Ascending aorta (tissue), 2 donors: ENCODE results near the gene PRKCQ. TPM values are rescaled to one million over a fixed set of nuclear protein-coding genes. Genes with fewer than 3 reads are reported as not detected.

Source experiments
- DNase-seq, 2 donors: peaks; one replicate each; pipeline ENCODE4 v3.0.0-alpha.2; 2019; ENCODE audit warnings: low spot score in 2 of 2
- H3K27ac ChIP-seq, 2 donors: fragments of 200-600 bp; sonication (generic); one replicate each; pipeline ENCODE4 v1.5.1; 2016 to 2017; ENCODE audit warnings: mild to moderate bottlenecking in 1 of 2
- H3K27me3 ChIP-seq: fragments of 200-600 bp; sonication (generic); one replicate; pipeline ENCODE4 v1.5.1; 2017
- H3K36me3 ChIP-seq, 2 donors: fragments of 200-600 bp; sonication (generic); one replicate each; pipeline ENCODE4 v1.5.1; 2016
- H3K4me1 ChIP-seq, 2 donors: fragments of 200-600 bp; sonication (generic); one replicate each; pipeline ENCODE4 v1.5.1; 2016 to 2017; ENCODE audit warnings: mild to moderate bottlenecking in 1 of 2
- H3K4me3 ChIP-seq, 2 donors: fragments of 200-600 bp; sonication (generic); one replicate each; pipeline ENCODE4 v1.5.1; 2016 to 2017; ENCODE audit warnings: mild to moderate bottlenecking in 1 of 2
- H3K9me3 ChIP-seq, 2 donors: fragments of 200-600 bp; sonication (generic); one replicate each; pipeline ENCODE4 v1.5.1; 2016
- intact Hi-C: fragments of 100-400 bp; cut with DNase I; formaldehyde crosslinking; loops from one replicate; pipeline ENCODE4 v1.15.1; 2023
- total RNA-seq: library from RNA; depleted of rRNA; stranded (reverse); fragments of >200 nt; gene quantifications from one replicate; pipeline ENCODE4 v1.1.0, GENCODE V29; 2016
- TF ChIP-seq, protein P1 (sequence below), 3 experiments: fragments of 200-600 bp in 2 of 3; fragments of 450-650 bp in 1 of 3; sonication (generic) in 2 of 3; IDR thresholded peaks; one replicate each; pipeline ENCODE4 v1.5.1; 2016 to 2019; ENCODE audit warnings: antibody characterized with exemption in 3 of 3, mild to moderate bottlenecking in 1 of 3, moderate library complexity in 1 of 3

Gene PRKCQ
- total RNA-seq, 1 donor from 2014 or later = not detected

DNA sequence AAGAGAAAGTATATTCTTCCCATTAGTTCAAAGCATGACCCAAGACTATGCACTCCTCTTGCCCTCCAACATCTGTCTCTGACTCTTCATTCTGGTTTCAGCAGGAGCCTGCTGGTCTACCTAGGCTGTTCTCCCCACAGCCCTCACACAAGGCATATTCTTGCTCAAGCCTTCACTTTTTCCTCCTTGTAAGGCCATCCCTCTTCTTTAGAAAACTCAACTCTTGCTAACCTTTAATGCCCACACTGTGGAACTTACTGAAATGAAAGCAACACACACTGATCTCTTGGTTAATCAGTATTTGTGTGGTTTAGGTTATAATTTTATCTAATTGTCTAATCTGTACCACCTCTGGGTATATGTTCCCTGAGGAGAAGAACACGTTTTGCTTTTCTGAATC, 75.8 kb downstream of the PRKCQ start:
- H3K36me3 ChIP-seq = no peaks in the 10 kb centered on the region
- H3K4me3 ChIP-seq = no peak overlapping the region
- no peaks in the 10 kb centered on the region for H3K4me1 ChIP-seq
- no peak for DNase-seq
- H3K9me3 ChIP-seq = no peaks in the 10 kb centered on the region
- TF ChIP-seq, protein P1, sequence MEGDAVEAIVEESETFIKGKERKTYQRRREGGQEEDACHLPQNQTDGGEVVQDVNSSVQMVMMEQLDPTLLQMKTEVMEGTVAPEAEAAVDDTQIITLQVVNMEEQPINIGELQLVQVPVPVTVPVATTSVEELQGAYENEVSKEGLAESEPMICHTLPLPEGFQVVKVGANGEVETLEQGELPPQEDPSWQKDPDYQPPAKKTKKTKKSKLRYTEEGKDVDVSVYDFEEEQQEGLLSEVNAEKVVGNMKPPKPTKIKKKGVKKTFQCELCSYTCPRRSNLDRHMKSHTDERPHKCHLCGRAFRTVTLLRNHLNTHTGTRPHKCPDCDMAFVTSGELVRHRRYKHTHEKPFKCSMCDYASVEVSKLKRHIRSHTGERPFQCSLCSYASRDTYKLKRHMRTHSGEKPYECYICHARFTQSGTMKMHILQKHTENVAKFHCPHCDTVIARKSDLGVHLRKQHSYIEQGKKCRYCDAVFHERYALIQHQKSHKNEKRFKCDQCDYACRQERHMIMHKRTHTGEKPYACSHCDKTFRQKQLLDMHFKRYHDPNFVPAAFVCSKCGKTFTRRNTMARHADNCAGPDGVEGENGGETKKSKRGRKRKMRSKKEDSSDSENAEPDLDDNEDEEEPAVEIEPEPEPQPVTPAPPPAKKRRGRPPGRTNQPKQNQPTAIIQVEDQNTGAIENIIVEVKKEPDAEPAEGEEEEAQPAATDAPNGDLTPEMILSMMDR (IDR thresholded peaks at IDR 0.05) = no peak
- H3K27ac ChIP-seq = no peak overlapping the region
- intact Hi-C loops = no loop called here
- H3K27me3 ChIP-seq = no peaks in the 10 kb centered on the region

DNA sequence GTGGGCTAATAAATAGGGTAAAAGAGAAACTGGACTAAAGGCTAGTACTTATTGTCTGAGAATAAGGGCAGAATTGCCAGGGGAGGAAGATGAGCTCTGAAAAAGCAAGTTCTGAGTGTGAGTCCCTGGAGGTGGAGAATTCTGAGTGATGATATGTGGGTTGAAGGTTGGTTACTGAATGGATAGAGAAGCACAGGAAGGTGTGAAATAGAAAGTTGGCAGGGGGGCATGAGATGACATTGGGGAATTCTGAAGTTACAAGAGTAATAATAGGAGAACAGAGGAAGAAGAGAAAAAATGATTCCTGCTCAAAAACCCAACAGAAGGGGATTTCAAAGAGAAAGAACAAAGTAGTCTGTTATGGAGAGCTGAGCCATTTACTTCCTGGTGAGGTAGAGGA, 76.9 kb downstream of the PRKCQ start:
- H3K27me3 ChIP-seq = no peaks in the 10 kb centered on the region
- no peaks in the 10 kb centered on the region for H3K36me3 ChIP-seq
- no peak overlapping the region for H3K4me3 ChIP-seq
- TF ChIP-seq, protein P1 (IDR thresholded peaks at IDR 0.05) = no peak
- no peak for DNase-seq
- intact Hi-C loops = no loop called here
- no peaks in the 10 kb centered on the region for H3K9me3 ChIP-seq
- no peaks in the 10 kb centered on the region for H3K4me1 ChIP-seq
- H3K27ac ChIP-seq = no peak overlapping the region

DNA sequence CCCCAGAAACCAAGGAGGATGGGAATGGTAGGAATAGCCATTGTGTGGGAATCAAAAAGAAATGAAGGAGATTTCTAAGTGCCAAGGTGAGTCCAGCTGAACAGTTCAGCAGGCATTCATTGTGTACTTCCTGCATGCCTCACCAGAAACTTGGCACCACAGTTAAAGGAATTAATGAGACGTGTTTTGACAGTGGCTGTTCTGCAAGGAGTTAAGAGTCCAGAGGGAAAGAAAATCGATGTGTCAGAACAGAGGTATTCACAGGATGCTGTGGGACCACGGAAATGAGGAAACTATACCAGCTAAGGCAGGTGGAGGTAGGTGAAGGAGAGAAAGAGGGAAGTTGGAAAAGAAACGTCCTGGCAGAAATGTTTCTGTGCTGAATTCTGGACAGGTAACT, 78.1 kb downstream of the PRKCQ start:
- H3K27me3 ChIP-seq = no peaks in the 10 kb centered on the region
- no peak for DNase-seq
- TF ChIP-seq, protein P1 (IDR thresholded peaks at IDR 0.05) = no peak
- no peaks in the 10 kb centered on the region for H3K36me3 ChIP-seq
- H3K27ac ChIP-seq = no peak overlapping the region
- intact Hi-C loops = no loop called here
- no peaks in the 10 kb centered on the region for H3K9me3 ChIP-seq
- H3K4me1 ChIP-seq = no peaks in the 10 kb centered on the region
- H3K4me3 ChIP-seq = no peak overlapping the region

- no peak for DNase-seq
- intact Hi-C loops = no loop called here
Observed at GRCh38 chr10:6499974-6500373, 80.1 kb downstream of the PRKCQ start.

GRCh38 chr10:6498771-6499170, 81.3 kb downstream of the PRKCQ start:
- Histone ChIP-seq H3K27me3 (no peaks in the 10 kb centered on the region), H3K36me3 (no peaks in the 10 kb centered on the region), H3K4me3 (no peak overlapping the region), H3K4me1 (no peaks in the 10 kb centered on the region), H3K27ac (no peak overlapping the region), H3K9me3 (no peaks in the 10 kb centered on the region)
- TF ChIP-seq, protein P1 (IDR thresholded peaks at IDR 0.05) = no peak
- no peak for DNase-seq
- intact Hi-C loops = no loop called here

More at GRCh38 chr10:6499974-6500373, 80.1 kb downstream of the PRKCQ start:
- Histone ChIP-seq H3K27ac (no peak overlapping the region), H3K4me1 (no peaks in the 10 kb centered on the region), H3K4me3 (no peak overlapping the region), H3K27me3 (no peaks in the 10 kb centered on the region), H3K36me3 (no peaks in the 10 kb centered on the region), H3K9me3 (no peaks in the 10 kb centered on the region)
- TF ChIP-seq, protein P1 (IDR thresholded peaks at IDR 0.05) = no peak

GRCh38 chr10:6497620-6498019, 82.5 kb downstream of the PRKCQ start:
- no peaks in the 10 kb centered on the region for H3K4me1 ChIP-seq

More at GRCh38 chr10:6497620-6498019, 82.5 kb downstream of the PRKCQ start:
- no peaks in the 10 kb centered on the region for H3K9me3 ChIP-seq
- no peak overlapping the region for H3K27ac ChIP-seq
- DNase-seq = no peak
- TF ChIP-seq, protein P1 (IDR thresholded peaks at IDR 0.05) = no peak
- H3K36me3 ChIP-seq = no peaks in the 10 kb centered on the region
- H3K4me3 ChIP-seq = no peak overlapping the region
- H3K27me3 ChIP-seq = no peaks in the 10 kb centered on the region
- intact Hi-C loops = no loop called here
